HepG2 (cell line): ENCODE results near the gene CD244. TPM values are rescaled to one million over a fixed set of nuclear protein-coding genes. Genes with fewer than 3 reads are reported as not detected.

Experiments used
- ATAC-seq: fragments of 200-7000 bp; cut with Tn5 transposase; 3 replicates; pipeline ENCODE4 v1.9.1; 2020; ENCODE audit warnings: mild to moderate bottlenecking, moderate library complexity
- BruUV-seq: library from RNA; stranded (reverse); fragments of 400-500 nt; replicated peaks from 2 replicates; lab custom pipeline; 2021; lab: Mats Ljungman, UMichigan
- CTCF ChIA-PET: fragments of 300-600 bp; formaldehyde crosslinking; extraction: SDS; loops from one replicate; lab custom pipeline; 2021; ENCODE audit warnings: low total read pairs, inconsistent platforms, low intra/inter-chr PET ratio; lab: Yijun Ruan, JAX
- POLR2A ChIA-PET: fragments of 350-600 bp; sonication (Branson Sonifier 250); formaldehyde crosslinking; loops from one replicate; lab custom pipeline; 2020; ENCODE audit warnings: antibody characterized with exemption, inconsistent platforms; lab: Yijun Ruan, JAX
- DNase-seq: peaks from one replicate; pipeline ENCODE4 v3.0.0-alpha.2; 2015; ENCODE audit warnings: low spot score
- FAIRE-seq: peaks from 3 replicates; lab custom pipeline; 2011; peaks lifted over from hg19 to GRCh38; lab: Jason Lieb, UNC
- H2AFZ ChIP-seq: one replicate; pipeline ENCODE4 v1.6.1; 2011; ENCODE audit warnings: low read length, inconsistent platforms
- H3K27ac ChIP-seq: fragments of 300-600 bp; 3 replicates; pipeline ENCODE4 v1.8.0; 2011; ENCODE audit warnings: mixed run types, mild to moderate bottlenecking, mixed read lengths, low read length, inconsistent platforms; ENCODE audit not compliant: insufficient read depth; ENCODE audit errors: extremely low read length
- H3K27me3 ChIP-seq, 2 experiments: fragments of 200-600 bp in 1 of 2; 2 replicates in 1 of 2; 3 replicates in 1 of 2; pipeline versions ENCODE4 v1.6.0 to v1.8.0; 2011; ENCODE audit warnings: low read length in 2 of 2, mild to moderate bottlenecking in 2 of 2, moderate library complexity in 2 of 2, inconsistent platforms in 1 of 2; ENCODE audit not compliant: insufficient read depth in 2 of 2, control insufficient read depth in 1 of 2
- H3K36me3 ChIP-seq, 2 experiments: fragments of 200-600 bp in 1 of 2; replicated peaks in 1 of 2; 2 replicates in 1 of 2; 3 replicates in 1 of 2; pipeline versions ENCODE4 v1.5.1 to v1.8.0; 2011; ENCODE audit warnings: low read length in 2 of 2, inconsistent platforms in 1 of 2; ENCODE audit not compliant: insufficient read depth in 2 of 2, control insufficient read depth in 1 of 2
- H3K4me1 ChIP-seq: 2 replicates; pipeline ENCODE4 v1.5.1; 2012; ENCODE audit warnings: low read length, inconsistent platforms; ENCODE audit not compliant: insufficient read depth
- H3K4me2 ChIP-seq: 2 replicates; pipeline ENCODE4 v1.6.0; 2011; ENCODE audit warnings: low read depth, low read length, inconsistent platforms
- H3K4me3 ChIP-seq, 3 experiments: fragments of 200-600 bp in 1 of 3; sonication (generic), shearing (Covaris generic) in 1 of 3; replicated peaks in 1 of 3; 2 replicates each; pipeline ENCODE4 v1.5.1; 2011 to 2016; ENCODE audit warnings: low read length in 3 of 3, inconsistent platforms in 2 of 3, low read depth in 2 of 3, mild to moderate bottlenecking in 2 of 3, control low read depth in 1 of 3, mixed read lengths in 1 of 3; ENCODE audit not compliant: insufficient read depth in 1 of 3
- H3K79me2 ChIP-seq: one replicate; pipeline ENCODE4 v1.6.1; 2011; ENCODE audit warnings: low read length, inconsistent platforms; ENCODE audit not compliant: insufficient read depth
- H3K9ac ChIP-seq: 2 replicates; pipeline ENCODE4 v1.6.0; 2011; ENCODE audit warnings: mild to moderate bottlenecking, low read depth, low read length, inconsistent platforms; ENCODE audit not compliant: insufficient read depth
- H3K9me3 ChIP-seq: 2 replicates; pipeline ENCODE4 v1.5.1; 2012; ENCODE audit warnings: mild to moderate bottlenecking, low read length
- H4K20me1 ChIP-seq: 2 replicates; pipeline ENCODE4 v1.6.0; 2011; ENCODE audit warnings: inconsistent platforms, mild to moderate bottlenecking, low read length, moderate library complexity; ENCODE audit not compliant: insufficient read depth
- EP300 ChIP-seq, 3 experiments: sonication (generic) in 1 of 3; formaldehyde crosslinking in 1 of 3; IDR thresholded peaks; 2 replicates each; pipeline versions ENCODE4 v1.5.1 to v1.6.1; 2011 to 2020; ENCODE audit warnings: low read depth in 2 of 3, low read length in 2 of 3, borderline replicate concordance in 1 of 3, improper control_type of control experiment in 1 of 3, mild to moderate bottlenecking in 1 of 3, missing genetic modification reagents in 1 of 3, moderate library complexity in 1 of 3
- HHEX ChIP-seq: IDR thresholded peaks from 2 replicates; pipeline ENCODE4 v1.6.1; 2016; ENCODE audit warnings: control low read depth
- MIER3 ChIP-seq: IDR thresholded peaks from 2 replicates; pipeline ENCODE4 v1.6.1; 2016; ENCODE audit warnings: missing compliant biosample characterization, borderline replicate concordance
- NAIF1 ChIP-seq: sonication (generic); formaldehyde crosslinking; IDR thresholded peaks from 2 replicates; pipeline ENCODE4 v1.5.0; 2020; ENCODE audit warnings: mild to moderate bottlenecking, missing genetic modification reagents, borderline replicate concordance
- NR2F1 ChIP-seq, 2 experiments: fragments of 450-650 bp in 1 of 2; formaldehyde crosslinking in 1 of 2; IDR thresholded peaks; 2 replicates each; pipeline versions ENCODE4 v1.5.0 to v1.6.1; 2016 to 2020; ENCODE audit warnings: mild to moderate bottlenecking in 1 of 2, missing compliant biosample characterization in 1 of 2, missing genetic modification reagents in 1 of 2, moderate library complexity in 1 of 2
- RFXANK ChIP-seq: IDR thresholded peaks from 2 replicates; pipeline ENCODE4 v1.6.1; 2016
- SMAD1 ChIP-seq: sonication (generic); formaldehyde crosslinking; IDR thresholded peaks from 2 replicates; pipeline ENCODE4 v1.4.0; 2020; ENCODE audit warnings: missing genetic modification reagents, low read depth, mild to moderate bottlenecking, borderline replicate concordance
- TAF1 ChIP-seq: sonication (generic); formaldehyde crosslinking; IDR thresholded peaks from 2 replicates; pipeline ENCODE4 v1.4.0; 2020; ENCODE audit warnings: missing genetic modification reagents
- ZC3H4 ChIP-seq: sonication (generic); formaldehyde crosslinking; IDR thresholded peaks from 2 replicates; pipeline ENCODE4 v1.4.0; 2020; ENCODE audit warnings: missing genetic modification reagents, borderline replicate concordance
- ZNF282 ChIP-seq: fragments of 450-650 bp; IDR thresholded peaks from 2 replicates; pipeline ENCODE4 v1.6.1; 2018; ENCODE audit not compliant: partially characterized antibody
- ZNF329 ChIP-seq: sonication (generic); formaldehyde crosslinking; IDR thresholded peaks from 2 replicates; pipeline ENCODE4 v1.9.0; 2021; ENCODE audit warnings: low read depth, mild to moderate bottlenecking, missing genetic modification reagents
- ZNF790 ChIP-seq: sonication (generic); formaldehyde crosslinking; IDR thresholded peaks from 2 replicates; pipeline ENCODE4 v1.8.0; 2022; ENCODE audit warnings: missing genetic modification reagents, mild to moderate bottlenecking, borderline replicate concordance
- WGBS: methylation state at CpG from one replicate; pipeline ENCODE4 v1.1.6; 2017; ENCODE audit warnings: low lambda C conversion rate; 5-methylcytosine and 5-hydroxymethylcytosine counted together
- in situ Hi-C: cut with HindIII; loops from 2 replicates; pipeline ENCODE4 v1.10.0; 2017; ENCODE audit warnings: low pct_unique_long_range_greater_than_20kb; ENCODE audit not compliant: extremely low pct_ligation_motif_present
- intact Hi-C: fragments of 100-400 bp; cut with micrococcal nuclease; formaldehyde crosslinking; loops from one replicate; pipeline ENCODE4 v1.10.0; 2022; ENCODE audit not compliant: unreplicated experiment
- polyA plus RNA-seq, 8 experiments: library from polyadenylated mRNA; depleted of rRNA in 3 of 8; stranded (reverse) in 7 of 8; unstranded in 1 of 8; fragments of >200 nt; fragmentation: Illumina TruSeq in 4 of 8; extraction: Trizol in 4 of 8; gene quantifications; 2 replicates each; pipeline versions ENCODE4 v1.2.1 to v1.2.3, GENCODE V29; 2011 to 2016; ENCODE audit warnings: low read depth in 4 of 8, missing spikeins in 1 of 8, mixed read lengths in 1 of 8; ENCODE audit not compliant: insufficient read depth in 1 of 8
- total RNA-seq, 5 experiments: library from RNA; depleted of rRNA; stranded (reverse); fragments of >200 nt; fragmentation: Illumina TruSeq; extraction: Trizol; gene quantifications; 2 replicates each; pipeline ENCODE4 v1.2.3, GENCODE V29; 2016; ENCODE audit warnings: low read depth in 1 of 5
- TF ChIP-seq, protein P1 (sequence below): sonication (generic); formaldehyde crosslinking; IDR thresholded peaks from 2 replicates; pipeline ENCODE4 v1.5.0; 2020; ENCODE audit warnings: mild to moderate bottlenecking, missing genetic modification reagents, borderline replicate concordance
- TF ChIP-seq, protein P2 (sequence below): sonication (generic); formaldehyde crosslinking; IDR thresholded peaks from 2 replicates; pipeline ENCODE4 v1.4.0; 2020; ENCODE audit warnings: mild to moderate bottlenecking, missing genetic modification reagents
- TF ChIP-seq, protein P3 (sequence below): sonication (generic); formaldehyde crosslinking; IDR thresholded peaks from 2 replicates; pipeline ENCODE4 v1.5.0; 2020; ENCODE audit warnings: missing genetic modification reagents

CD244 gene
- total and polyA plus RNA-seq, 2 of the 13 experiments (the other 11 are each of a cell fraction or from before 2014, with no cell fraction given): 0.09 TPM; not detected in 1

DNA sequence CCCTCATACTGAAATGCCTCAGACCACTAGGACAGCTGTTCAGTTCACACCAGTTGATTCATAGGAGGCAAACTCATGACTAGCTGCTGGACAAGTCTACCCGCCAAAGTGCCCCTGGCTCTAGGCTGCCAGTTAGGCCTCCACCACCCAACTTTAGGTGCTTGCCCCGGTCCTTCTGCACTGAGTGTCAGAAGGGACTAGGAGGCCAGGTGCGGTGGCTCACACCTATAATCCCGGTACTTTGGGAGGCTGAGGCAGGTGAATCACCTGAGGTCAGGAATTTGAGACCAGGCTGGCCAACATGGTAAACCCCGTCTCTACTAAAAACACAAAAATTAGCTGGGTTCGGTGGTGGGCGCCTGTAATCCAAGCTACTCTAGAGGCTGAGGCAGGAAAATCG is 47.8 kb downstream of the CD244 start:
- CTCF ChIA-PET: no interaction called here
- no peaks in the 10 kb centered on the region for H3K79me2 ChIP-seq
- BruUV-seq: no TSS peak
- no peaks in the 10 kb centered on the region for H3K9me3 ChIP-seq
- no peaks in the 10 kb centered on the region for H3K36me3 ChIP-seq
- no peak overlapping the region for H2AFZ ChIP-seq
- H3K4me3 ChIP-seq: no peak overlapping the region
- H3K9ac ChIP-seq: no peak overlapping the region
- in situ Hi-C loops: no loop called here
- H3K27me3 ChIP-seq: peaks cover 2 to 3% of the 10 kb centered on the region in 2 experiments; a peak in 3 of 5 replicates
- WGBS: 53% methylated on average over 5 of the region's 8 CpGs
- POLR2A ChIA-PET: interaction anchor here (0.6 kb wide), 1 partner anchor 75 kb away, joined by 3 read pairs; no protein-coding TSS in a partner anchor
- ATAC-seq (no peak), FAIRE-seq (no peak), DNase-seq (no peak)
- intact Hi-C loops: no loop called here
- no peak overlapping the region for H3K27ac ChIP-seq
- no peaks in the 10 kb centered on the region for H3K4me1 ChIP-seq
- no peak overlapping the region for H3K4me2 ChIP-seq
- no peaks in the 10 kb centered on the region for H4K20me1 ChIP-seq
- TF ChIP-seq NAIF1 (CRISPR knock-in tag) (no peak), RFXANK (CRISPR knock-in tag) (no peak), ZC3H4 (no peak), MIER3 (CRISPR knock-in tag) (no peak), HHEX (CRISPR knock-in tag) (no peak), ZNF790 (CRISPR knock-in tag) (no peak), EP300 (IDR thresholded peaks at IDR 0.05; ENCODE audit: low read depth in 2 of 2, low read length in 2 of 2) (no peak), EP300 (CRISPR knock-in tag; IDR thresholded peaks at IDR 0.05; ENCODE audit: borderline replicate concordance) (no peak), NR2F1 (CRISPR knock-in tag; IDR thresholded peaks at IDR 0.05) (no peak), TAF1 (no peak), SMAD1 (no peak), ZNF282 (no peak), ZNF329 (no peak)
- TF ChIP-seq, protein P1, sequence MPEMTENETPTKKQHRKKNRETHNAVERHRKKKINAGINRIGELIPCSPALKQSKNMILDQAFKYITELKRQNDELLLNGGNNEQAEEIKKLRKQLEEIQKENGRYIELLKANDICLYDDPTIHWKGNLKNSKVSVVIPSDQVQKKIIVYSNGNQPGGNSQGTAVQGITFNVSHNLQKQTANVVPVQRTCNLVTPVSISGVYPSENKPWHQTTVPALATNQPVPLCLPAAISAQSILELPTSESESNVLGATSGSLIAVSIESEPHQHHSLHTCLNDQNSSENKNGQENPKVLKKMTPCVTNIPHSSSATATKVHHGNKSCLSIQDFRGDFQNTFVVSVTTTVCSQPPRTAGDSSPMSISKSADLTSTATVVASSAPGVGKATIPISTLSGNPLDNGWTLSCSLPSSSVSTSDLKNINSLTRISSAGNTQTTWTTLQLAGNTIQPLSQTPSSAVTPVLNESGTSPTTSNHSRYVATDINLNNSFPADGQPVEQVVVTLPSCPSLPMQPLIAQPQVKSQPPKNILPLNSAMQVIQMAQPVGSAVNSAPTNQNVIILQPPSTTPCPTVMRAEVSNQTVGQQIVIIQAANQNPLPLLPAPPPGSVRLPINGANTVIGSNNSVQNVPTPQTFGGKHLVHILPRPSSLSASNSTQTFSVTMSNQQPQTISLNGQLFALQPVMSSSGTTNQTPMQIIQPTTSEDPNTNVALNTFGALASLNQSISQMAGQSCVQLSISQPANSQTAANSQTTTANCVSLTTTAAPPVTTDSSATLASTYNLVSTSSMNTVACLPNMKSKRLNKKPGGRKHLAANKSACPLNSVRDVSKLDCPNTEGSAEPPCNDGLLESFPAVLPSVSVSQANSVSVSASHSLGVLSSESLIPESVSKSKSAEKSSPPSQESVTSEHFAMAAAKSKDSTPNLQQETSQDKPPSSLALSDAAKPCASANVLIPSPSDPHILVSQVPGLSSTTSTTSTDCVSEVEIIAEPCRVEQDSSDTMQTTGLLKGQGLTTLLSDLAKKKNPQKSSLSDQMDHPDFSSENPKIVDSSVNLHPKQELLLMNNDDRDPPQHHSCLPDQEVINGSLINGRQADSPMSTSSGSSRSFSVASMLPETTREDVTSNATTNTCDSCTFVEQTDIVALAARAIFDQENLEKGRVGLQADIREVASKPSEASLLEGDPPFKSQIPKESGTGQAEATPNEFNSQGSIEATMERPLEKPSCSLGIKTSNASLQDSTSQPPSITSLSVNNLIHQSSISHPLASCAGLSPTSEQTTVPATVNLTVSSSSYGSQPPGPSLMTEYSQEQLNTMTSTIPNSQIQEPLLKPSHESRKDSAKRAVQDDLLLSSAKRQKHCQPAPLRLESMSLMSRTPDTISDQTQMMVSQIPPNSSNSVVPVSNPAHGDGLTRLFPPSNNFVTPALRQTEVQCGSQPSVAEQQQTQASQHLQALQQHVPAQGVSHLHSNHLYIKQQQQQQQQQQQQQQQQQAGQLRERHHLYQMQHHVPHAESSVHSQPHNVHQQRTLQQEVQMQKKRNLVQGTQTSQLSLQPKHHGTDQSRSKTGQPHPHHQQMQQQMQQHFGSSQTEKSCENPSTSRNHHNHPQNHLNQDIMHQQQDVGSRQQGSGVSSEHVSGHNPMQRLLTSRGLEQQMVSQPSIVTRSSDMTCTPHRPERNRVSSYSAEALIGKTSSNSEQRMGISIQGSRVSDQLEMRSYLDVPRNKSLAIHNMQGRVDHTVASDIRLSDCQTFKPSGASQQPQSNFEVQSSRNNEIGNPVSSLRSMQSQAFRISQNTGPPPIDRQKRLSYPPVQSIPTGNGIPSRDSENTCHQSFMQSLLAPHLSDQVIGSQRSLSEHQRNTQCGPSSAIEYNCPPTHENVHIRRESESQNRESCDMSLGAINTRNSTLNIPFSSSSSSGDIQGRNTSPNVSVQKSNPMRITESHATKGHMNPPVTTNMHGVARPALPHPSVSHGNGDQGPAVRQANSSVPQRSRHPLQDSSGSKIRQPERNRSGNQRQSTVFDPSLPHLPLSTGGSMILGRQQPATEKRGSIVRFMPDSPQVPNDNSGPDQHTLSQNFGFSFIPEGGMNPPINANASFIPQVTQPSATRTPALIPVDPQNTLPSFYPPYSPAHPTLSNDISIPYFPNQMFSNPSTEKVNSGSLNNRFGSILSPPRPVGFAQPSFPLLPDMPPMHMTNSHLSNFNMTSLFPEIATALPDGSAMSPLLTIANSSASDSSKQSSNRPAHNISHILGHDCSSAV (CRISPR knock-in tag): no peak
- TF ChIP-seq, protein P2, sequence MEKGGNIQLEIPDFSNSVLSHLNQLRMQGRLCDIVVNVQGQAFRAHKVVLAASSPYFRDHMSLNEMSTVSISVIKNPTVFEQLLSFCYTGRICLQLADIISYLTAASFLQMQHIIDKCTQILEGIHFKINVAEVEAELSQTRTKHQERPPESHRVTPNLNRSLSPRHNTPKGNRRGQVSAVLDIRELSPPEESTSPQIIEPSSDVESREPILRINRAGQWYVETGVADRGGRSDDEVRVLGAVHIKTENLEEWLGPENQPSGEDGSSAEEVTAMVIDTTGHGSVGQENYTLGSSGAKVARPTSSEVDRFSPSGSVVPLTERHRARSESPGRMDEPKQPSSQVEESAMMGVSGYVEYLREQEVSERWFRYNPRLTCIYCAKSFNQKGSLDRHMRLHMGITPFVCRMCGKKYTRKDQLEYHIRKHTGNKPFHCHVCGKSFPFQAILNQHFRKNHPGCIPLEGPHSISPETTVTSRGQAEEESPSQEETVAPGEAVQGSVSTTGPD (CRISPR knock-in tag): no peak
- TF ChIP-seq, protein P3, sequence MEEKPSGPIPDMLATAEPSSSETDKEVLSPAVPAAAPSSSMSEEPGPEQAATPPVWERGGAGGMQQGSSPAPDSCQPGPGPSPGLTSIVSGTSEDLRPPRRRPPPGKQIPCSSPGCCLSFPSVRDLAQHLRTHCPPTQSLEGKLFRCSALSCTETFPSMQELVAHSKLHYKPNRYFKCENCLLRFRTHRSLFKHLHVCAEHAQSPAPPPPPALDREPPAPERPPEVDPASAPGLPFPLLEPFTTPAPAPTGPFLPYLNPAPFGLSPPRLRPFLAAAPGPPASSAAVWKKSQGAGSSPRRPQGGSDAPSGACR (CRISPR knock-in tag): no peak
